SK-N-MC (cell line): Measurements from ENCODE around the gene CYSTM1.

Source experiments
- DNase-seq: peaks from one replicate; pipeline ENCODE4 v3.0.0-alpha.2; 2011; ENCODE audit warnings: low read depth, low spot score
- H3K27ac ChIP-seq: fragments of 200-600 bp; sonication (generic); 2 replicates; pipeline ENCODE4 v1.5.1; 2016; ENCODE audit warnings: mixed run types
- H3K36me3 ChIP-seq: fragments of 200-600 bp; sonication (generic); 2 replicates; pipeline ENCODE4 v1.6.1; 2017; ENCODE audit warnings: antibody characterized with exemption, low read length, mixed read lengths; ENCODE audit not compliant: insufficient read depth
- H3K4me3 ChIP-seq: fragments of 200-600 bp; sonication (generic); 2 replicates; pipeline ENCODE4 v1.5.1; 2016
- H3K9ac ChIP-seq: fragments of 200-600 bp; sonication (generic); 2 replicates; pipeline ENCODE4 v1.8.0; 2017; ENCODE audit warnings: mixed run types, mixed read lengths; ENCODE audit not compliant: insufficient read length
- H3K9me3 ChIP-seq: fragments of 200-600 bp; sonication (generic); 2 replicates; pipeline ENCODE4 v1.6.1; 2017; ENCODE audit warnings: low read depth, mild to moderate bottlenecking, antibody characterized with exemption, low read length, moderate library complexity, mixed read lengths
- EZH2 ChIP-seq: fragments of 200-600 bp; sonication (generic); IDR thresholded peaks from one replicate; pipeline ENCODE4 v1.6.1; 2017; ENCODE audit warnings: antibody characterized with exemption
- FOXP2 ChIP-seq: optimal IDR thresholded peaks from 2 replicates; pipeline ENCODE3; 2011; ENCODE audit warnings: mild to moderate bottlenecking, moderate library complexity; ENCODE audit not compliant: insufficient read depth; ENCODE audit errors: extremely low read length, control extremely low read depth
- POLR2AphosphoS5 ChIP-seq: IDR thresholded peaks from 2 replicates; pipeline ENCODE4 v1.6.1; 2012; ENCODE audit warnings: mild to moderate bottlenecking, low read depth, low read length, borderline replicate concordance

Gene CYSTM1

DNA sequence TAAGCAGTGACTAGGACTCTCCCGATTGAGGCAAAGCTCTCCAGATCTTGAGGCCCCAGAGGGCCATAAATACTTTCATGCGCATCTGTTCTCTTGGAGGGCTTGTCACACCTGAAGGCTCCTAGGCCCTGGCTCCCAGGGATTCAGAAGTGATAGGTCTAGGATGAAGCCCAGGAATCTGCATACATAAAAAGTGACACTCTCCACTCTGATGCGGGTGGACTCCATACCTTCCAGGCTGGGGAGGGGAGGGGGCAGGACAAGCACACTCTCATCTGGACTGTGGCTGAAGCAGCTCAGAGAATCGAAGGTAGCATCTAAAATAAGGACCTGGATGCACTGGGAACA, 9.1 kb upstream of the CYSTM1 start:
- Histone ChIP-seq H3K27ac (no peak overlapping the region), H3K9me3 (no peaks in the 10 kb centered on the region), H3K4me3 (no peak overlapping the region), H3K9ac (no peak overlapping the region), H3K36me3 (no peaks in the 10 kb centered on the region)
- no peak for DNase-seq
- no peak for TF ChIP-seq FOXP2
- TF ChIP-seq POLR2AphosphoS5 = no peak
- no peak for TF ChIP-seq EZH2

DNA sequence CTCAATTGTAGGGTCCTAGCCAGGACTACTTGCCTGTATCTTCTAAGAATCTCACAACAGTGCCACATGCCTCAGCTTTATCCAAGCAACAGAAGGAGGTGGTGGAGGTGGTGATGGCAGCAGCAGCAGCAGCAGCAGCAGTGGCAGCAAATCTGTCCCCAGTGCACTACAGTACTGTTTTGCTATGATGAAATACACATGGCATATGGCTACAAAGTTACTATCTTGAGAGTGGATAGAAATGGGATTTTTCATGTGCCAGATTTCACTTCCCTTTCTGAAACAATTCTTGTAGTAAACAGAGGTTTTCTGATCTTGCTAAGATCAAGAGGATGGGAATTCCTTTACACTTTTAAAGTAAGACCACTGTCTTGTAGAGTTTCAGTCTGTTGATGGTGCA, 8.1 kb upstream of the CYSTM1 start:
- H3K9ac ChIP-seq = no peak overlapping the region
- DNase-seq = no peak
- no peak overlapping the region for H3K27ac ChIP-seq
- TF ChIP-seq EZH2 = no peak
- no peak for TF ChIP-seq FOXP2
- no peak for TF ChIP-seq POLR2AphosphoS5
- no peak overlapping the region for H3K4me3 ChIP-seq
- H3K36me3 ChIP-seq = no peaks in the 10 kb centered on the region
- no peaks in the 10 kb centered on the region for H3K9me3 ChIP-seq

DNA sequence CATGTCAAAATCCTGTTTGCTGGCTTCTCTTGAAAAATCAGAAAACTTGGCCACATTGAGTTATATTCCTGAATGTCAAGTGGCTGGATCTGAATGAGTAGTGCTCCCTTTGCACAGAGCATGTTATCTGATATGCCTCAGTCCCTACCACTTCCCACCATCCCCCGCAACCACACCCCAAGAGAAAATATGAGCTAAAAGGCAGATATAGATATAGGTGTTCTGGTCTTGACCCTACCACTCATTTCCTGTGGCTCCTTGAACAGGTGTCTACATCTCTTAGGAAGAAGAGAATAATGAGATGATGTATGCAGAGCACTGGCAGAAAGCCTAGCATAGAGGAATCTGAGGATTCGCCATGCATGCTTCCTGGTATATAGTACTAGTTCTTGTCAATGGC, 6.6 kb upstream of the CYSTM1 start:
- no peak overlapping the region for H3K4me3 ChIP-seq
- TF ChIP-seq EZH2 = no peak
- no peak for TF ChIP-seq POLR2AphosphoS5
- no peak for TF ChIP-seq FOXP2
- H3K9me3 ChIP-seq = no peaks in the 10 kb centered on the region
- H3K27ac ChIP-seq = no peak overlapping the region
- DNase-seq = no peak
- no peak overlapping the region for H3K9ac ChIP-seq
- no peaks in the 10 kb centered on the region for H3K36me3 ChIP-seq

DNA sequence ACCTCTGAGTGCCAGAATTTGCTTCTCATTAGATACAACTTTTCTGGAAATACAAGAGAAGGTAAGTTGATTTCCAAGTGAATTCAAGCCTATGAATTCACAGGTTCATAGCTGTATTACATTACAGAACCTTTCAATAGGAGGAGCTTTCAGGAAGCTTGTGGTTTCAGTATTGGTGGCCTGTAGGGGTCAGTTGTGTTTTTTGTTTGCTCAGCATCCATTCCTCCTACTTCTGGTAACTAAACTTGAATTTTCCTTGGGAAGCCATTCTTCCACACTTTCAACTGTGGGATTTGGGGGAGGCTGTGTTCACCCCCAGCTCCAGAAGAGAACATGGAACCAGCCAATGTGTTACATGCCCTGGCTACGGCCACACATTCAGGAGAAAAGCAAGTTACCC, 5.6 kb upstream of the CYSTM1 start:
- no peak overlapping the region for H3K27ac ChIP-seq
- H3K4me3 ChIP-seq = no peak overlapping the region
- no peaks in the 10 kb centered on the region for H3K36me3 ChIP-seq
- no peaks in the 10 kb centered on the region for H3K9me3 ChIP-seq
- DNase-seq = no peak
- no peak for TF ChIP-seq FOXP2
- TF ChIP-seq EZH2 = no peak
- no peak for TF ChIP-seq POLR2AphosphoS5
- H3K9ac ChIP-seq = no peak overlapping the region

DNA sequence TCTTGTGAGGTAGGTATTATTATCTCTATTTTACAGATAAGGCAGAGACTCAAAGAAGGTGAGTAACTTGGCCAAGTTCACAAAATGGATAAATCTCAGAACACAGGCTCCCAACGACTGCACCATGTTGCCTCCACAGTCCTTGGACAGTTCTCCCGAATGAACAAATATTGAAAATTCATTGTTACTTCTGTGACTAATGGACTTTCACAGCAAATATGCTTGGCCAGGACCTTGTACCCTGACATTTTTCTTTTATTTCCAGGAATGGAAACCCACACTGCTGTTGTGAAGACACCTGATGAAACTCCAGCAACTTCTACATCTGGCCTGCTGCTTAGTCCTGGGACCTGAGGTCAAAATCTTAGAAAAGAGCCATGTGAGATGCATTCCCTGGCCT, 2.5 kb upstream of the CYSTM1 start:
- H3K36me3 ChIP-seq = no peaks in the 10 kb centered on the region
- H3K27ac ChIP-seq = no peak overlapping the region
- H3K9me3 ChIP-seq = no peaks in the 10 kb centered on the region
- no peak overlapping the region for H3K9ac ChIP-seq
- DNase-seq = no peak
- H3K4me3 ChIP-seq = no peak overlapping the region
- TF ChIP-seq POLR2AphosphoS5 (no peak), EZH2 (no peak), FOXP2 (no peak)

DNA sequence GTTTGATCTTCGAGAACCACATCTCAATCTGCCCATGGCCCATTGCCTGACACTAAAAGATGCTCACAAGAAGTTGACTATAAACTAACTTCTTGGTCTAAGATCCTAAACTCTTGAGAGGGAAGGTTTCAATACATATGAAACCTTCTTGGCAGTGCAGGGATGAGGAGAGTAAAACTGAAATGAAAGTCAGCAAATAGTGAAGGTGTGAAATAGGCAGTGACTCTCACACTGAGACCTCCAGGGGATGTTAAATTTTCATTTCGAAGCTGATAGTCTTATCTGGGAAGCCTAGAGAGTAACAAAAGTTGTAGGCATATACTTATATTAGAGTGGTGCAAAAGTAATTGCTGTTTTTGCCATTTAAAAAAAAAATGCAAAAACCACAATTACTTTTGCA, 974 bp upstream of the CYSTM1 start:
- no peak for TF ChIP-seq EZH2
- TF ChIP-seq POLR2AphosphoS5 = no peak
- TF ChIP-seq FOXP2 = no peak
- Histone ChIP-seq H3K36me3 (no peaks in the 10 kb centered on the region), H3K9me3 (no peaks in the 10 kb centered on the region), H3K4me3 (peak overlapping the region; percentile 99), H3K9ac (no peak overlapping the region), H3K27ac (no peak overlapping the region)
- DNase-seq = no peak

DNA sequence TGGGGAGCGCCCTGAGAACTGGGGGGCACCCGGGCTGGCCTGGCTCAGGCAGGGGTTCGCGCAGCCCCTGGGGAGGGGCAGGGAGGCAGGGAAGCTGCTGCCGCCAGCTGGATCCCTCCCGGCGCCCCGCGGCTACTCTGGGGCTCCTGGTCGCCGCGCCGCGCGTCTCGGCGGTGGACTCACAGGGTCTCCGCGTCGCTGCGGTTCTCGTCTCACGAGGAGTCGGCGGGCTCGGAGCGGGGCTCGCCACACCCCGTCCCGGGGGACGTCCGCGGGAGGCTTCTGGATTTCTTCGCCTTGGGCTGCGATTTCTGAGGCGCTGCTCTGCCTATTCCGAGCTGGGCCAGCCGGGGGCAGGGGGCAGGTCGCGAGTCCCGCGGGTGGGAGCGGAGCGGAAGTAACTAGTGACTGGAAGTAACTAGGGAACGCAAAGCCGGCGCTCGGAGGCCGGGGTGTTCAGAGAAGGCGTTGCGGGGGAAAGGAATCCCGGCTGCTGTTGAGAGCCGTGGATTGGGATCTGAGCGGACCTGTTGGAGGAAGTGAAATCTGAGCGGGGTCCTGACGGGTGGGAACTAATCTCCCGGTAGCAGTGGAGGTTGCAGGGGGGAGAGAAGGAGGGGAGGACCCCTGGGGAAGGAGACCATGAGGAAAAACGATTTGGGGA, 511 bp downstream of the CYSTM1 start:
- Histone ChIP-seq H3K27ac (peak overlapping the region; percentile 82), H3K9ac (peak overlapping the region; percentile 84), H3K9me3 (no peaks in the 10 kb centered on the region), H3K36me3 (no peaks in the 10 kb centered on the region), H3K4me3 (peak overlapping the region; percentile 99)
- TF ChIP-seq POLR2AphosphoS5 = peak; percentile 53; the same call in 1 of the 2 replicates
- no peak for TF ChIP-seq EZH2
- DNase-seq = no peak

DNA sequence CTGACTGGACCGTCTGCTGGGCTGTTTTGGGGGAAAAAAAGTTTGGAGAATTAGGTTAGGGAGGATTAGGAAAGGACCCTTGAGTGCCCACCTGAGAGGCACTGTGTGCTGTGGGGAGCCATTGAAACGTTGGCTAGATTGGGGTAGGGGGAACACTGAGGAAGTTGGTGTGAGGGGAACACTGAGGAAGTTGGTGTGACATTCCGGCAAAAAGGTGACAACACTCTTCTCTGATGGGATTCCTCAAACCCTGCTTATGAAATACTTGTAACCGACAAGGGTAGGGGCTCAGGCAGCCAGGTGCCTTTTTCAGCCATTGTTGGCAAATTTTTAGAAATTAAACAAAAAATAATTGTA, 1.0 kb downstream of the CYSTM1 start:
- Histone ChIP-seq H3K27ac (peak overlapping the region; percentile 82), H3K4me3 (peak overlapping the region; percentile 99), H3K9me3 (no peaks in the 10 kb centered on the region), H3K36me3 (no peaks in the 10 kb centered on the region), H3K9ac (peak overlapping the region; percentile 84)
- DNase-seq = no peak
- no peak for TF ChIP-seq FOXP2
- TF ChIP-seq POLR2AphosphoS5 = no peak
- no peak for TF ChIP-seq EZH2

DNA sequence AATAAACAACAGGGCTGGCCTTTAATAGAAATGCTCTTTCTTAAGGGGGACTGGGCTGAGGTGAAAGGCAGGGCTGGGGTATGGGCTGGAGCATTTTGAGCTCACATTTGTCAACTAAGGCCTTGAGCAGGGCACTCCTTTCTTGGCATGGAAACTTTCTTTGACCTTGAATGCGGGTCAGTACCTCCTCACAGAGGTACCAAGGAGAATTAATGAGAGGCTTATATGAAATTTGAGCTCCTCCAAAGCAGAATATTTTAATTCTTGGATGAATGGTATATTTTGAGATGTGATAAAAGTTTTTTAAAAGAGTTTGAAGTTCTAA, 3.1 kb downstream of the CYSTM1 start:
- no peaks in the 10 kb centered on the region for H3K9me3 ChIP-seq
- H3K27ac ChIP-seq = no peak overlapping the region
- H3K36me3 ChIP-seq = no peaks in the 10 kb centered on the region
- no peak for DNase-seq
- TF ChIP-seq FOXP2 (no peak), POLR2AphosphoS5 (no peak), EZH2 (no peak)
- H3K9ac ChIP-seq = no peak overlapping the region
- no peak overlapping the region for H3K4me3 ChIP-seq

DNA sequence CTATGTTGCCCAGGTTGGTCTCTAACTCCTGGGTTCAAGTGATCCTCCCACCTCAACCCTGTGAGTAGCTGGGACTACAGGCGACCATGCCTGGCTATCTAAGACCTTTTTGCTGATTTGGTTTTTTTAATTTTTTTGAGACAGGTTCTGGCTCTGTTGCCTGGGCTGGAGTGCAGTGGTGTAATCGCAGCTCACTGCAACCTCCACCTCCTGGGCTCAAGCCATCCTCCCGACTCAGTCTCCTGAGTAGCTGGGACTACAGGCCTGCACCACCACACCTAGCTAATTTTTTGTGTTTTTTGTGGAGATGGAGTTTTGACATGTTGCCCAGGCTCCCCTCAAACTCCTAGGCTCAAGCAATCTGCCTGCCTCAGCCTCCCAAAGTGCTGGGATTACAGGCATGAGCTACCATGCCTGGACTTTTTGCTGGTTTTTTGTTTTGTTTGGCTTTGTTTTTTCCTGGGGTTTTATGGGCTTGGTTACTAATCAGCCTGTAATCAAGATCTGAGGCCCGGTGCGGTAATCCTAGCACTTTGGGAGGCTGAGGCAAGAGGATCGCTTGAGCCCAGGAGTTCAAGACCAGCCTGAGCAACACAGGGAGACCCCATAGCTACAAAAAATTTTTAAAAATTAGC, 3.6 kb downstream of the CYSTM1 start:
- H3K4me3 ChIP-seq = no peak overlapping the region
- no peak for DNase-seq
- H3K9me3 ChIP-seq = no peaks in the 10 kb centered on the region
- no peak overlapping the region for H3K9ac ChIP-seq
- TF ChIP-seq POLR2AphosphoS5 (no peak), FOXP2 (no peak), EZH2 (no peak)
- no peak overlapping the region for H3K27ac ChIP-seq
- no peaks in the 10 kb centered on the region for H3K36me3 ChIP-seq
